IPS-20b (cell line): ENCODE measurements around the gene ARHGAP26.

Source experiments
- H3K27ac ChIP-seq: one replicate; pipeline ENCODE4 v1.5.1; 2013; ENCODE audit warnings: low read length
- H3K27me3 ChIP-seq: 2 replicates; pipeline ENCODE4 v1.6.1; 2013; ENCODE audit warnings: mild to moderate bottlenecking, low read length, inconsistent platforms; ENCODE audit not compliant: insufficient read depth
- H3K36me3 ChIP-seq: 2 replicates; pipeline ENCODE4 v1.6.1; 2013; ENCODE audit warnings: low read depth, mild to moderate bottlenecking, inconsistent platforms, low read length, moderate library complexity; ENCODE audit not compliant: insufficient read depth
- H3K4me1 ChIP-seq: 2 replicates; pipeline ENCODE4 v1.6.1; 2013; ENCODE audit warnings: mild to moderate bottlenecking, control low read depth, inconsistent platforms, low read length, moderate library complexity; ENCODE audit not compliant: insufficient read depth
- H3K4me3 ChIP-seq: 2 replicates; pipeline ENCODE4 v1.5.1; 2013; ENCODE audit warnings: mild to moderate bottlenecking, low read length, inconsistent platforms
- H3K9ac ChIP-seq: 2 replicates; pipeline ENCODE4 v1.6.1; 2013; ENCODE audit warnings: low read depth, mild to moderate bottlenecking, inconsistent platforms, low read length, moderate library complexity
- H3K9me3 ChIP-seq: 2 replicates; pipeline ENCODE4 v1.6.1; 2013; ENCODE audit warnings: mild to moderate bottlenecking, low read depth, low read length, inconsistent platforms; ENCODE audit not compliant: insufficient read depth

ARHGAP26 gene

DNA sequence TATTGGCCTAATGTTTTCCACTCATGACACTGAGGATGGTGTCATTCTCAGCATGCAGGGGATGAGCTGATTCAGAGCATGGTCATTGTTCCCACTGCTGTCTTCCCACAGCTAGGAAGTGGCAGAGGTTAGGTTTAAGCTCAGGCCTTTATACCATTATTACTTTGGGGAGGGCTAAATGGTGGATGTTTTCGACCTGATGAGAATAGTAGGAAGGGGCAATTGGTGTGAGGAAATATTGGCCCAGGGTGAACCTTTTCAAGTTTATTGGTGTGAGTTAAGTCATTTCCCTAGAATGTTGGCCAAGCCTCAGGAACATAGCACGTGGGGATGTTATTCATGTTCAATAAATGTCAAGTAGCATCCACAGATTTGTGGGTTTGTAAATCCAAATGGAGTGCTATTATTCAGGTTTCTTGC lies 59.6 kb downstream of the ARHGAP26 start:
- Histone ChIP-seq H3K9me3 (no peaks in the 10 kb centered on the region), H3K9ac (no peak overlapping the region), H3K4me1 (peaks cover 34% of the 10 kb centered on the region; the same call in 1 of the 2 replicates), H3K4me3 (no peak overlapping the region), H3K27me3 (no peaks in the 10 kb centered on the region), H3K27ac (no peak overlapping the region), H3K36me3 (no peaks in the 10 kb centered on the region)

GRCh38 chr5:142830241-142831008 lies 60.2 kb downstream of the ARHGAP26 start:
- H3K9me3 ChIP-seq: no peaks in the 10 kb centered on the region
- peaks cover 28% of the 10 kb centered on the region; the same call in 1 of the 2 replicates for H3K4me1 ChIP-seq
- H3K27ac ChIP-seq: no peak overlapping the region
- no peaks in the 10 kb centered on the region for H3K36me3 ChIP-seq
- H3K9ac ChIP-seq: no peak overlapping the region
- H3K4me3 ChIP-seq: no peak overlapping the region
- H3K27me3 ChIP-seq: no peaks in the 10 kb centered on the region

DNA sequence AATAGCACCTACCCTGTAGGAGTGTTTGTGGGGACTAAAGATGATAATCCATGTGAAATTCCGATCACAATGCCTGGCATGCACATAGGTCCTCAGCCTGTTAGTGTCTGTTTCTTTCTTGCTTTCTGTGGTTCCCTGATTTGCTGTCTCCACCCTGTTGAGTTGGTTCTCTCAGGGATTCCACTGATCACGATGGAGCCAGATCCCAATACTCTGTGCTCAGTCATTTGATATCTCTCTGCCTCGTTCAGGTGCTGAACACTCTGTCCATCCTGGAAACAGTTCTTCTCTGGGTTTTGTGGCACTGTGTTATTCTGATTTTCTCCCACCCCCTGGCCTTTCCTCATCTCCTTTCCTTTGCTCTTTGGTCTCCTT lies 60.8 kb downstream of the ARHGAP26 start:
- Histone ChIP-seq H3K9ac (no peak overlapping the region), H3K9me3 (no peaks in the 10 kb centered on the region), H3K36me3 (no peaks in the 10 kb centered on the region), H3K27me3 (no peaks in the 10 kb centered on the region), H3K4me1 (peaks cover 27% of the 10 kb centered on the region; the same call in 1 of the 2 replicates), H3K27ac (no peak overlapping the region), H3K4me3 (no peak overlapping the region)

DNA sequence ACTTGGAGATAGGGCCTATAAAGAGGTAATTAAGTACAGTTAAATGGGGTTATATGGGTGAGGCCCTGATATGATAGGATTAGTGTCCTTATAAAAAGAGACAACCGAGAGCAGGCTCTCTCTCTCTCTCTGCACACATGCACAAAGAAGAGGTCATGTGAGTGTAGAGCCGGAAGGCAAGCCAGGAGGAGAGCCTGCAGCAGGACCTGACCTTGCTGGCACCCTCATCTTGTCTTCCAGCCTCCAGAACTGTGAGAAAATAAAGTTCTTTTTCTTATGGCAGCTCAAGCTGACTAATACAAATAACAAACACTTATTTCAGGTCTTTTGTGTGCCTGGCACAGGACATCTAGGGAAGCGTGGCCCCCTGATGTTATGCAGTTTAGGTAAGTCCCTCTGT lies 62.1 kb downstream of the ARHGAP26 start:
- Histone ChIP-seq H3K27me3 (no peaks in the 10 kb centered on the region), H3K9ac (no peak overlapping the region), H3K9me3 (no peaks in the 10 kb centered on the region), H3K36me3 (no peaks in the 10 kb centered on the region), H3K4me1 (peaks cover 25% of the 10 kb centered on the region; the same call in 1 of the 2 replicates), H3K27ac (no peak overlapping the region), H3K4me3 (no peak overlapping the region)

- Histone ChIP-seq H3K4me1 (peaks cover 14% of the 10 kb centered on the region; the same call in 1 of the 2 replicates), H3K27me3 (no peaks in the 10 kb centered on the region), H3K4me3 (no peak overlapping the region), H3K36me3 (no peaks in the 10 kb centered on the region), H3K27ac (no peak overlapping the region), H3K9ac (no peak overlapping the region), H3K9me3 (no peaks in the 10 kb centered on the region)
Observed at GRCh38 chr5:142833517-142834449, 63.6 kb downstream of the ARHGAP26 start.

DNA sequence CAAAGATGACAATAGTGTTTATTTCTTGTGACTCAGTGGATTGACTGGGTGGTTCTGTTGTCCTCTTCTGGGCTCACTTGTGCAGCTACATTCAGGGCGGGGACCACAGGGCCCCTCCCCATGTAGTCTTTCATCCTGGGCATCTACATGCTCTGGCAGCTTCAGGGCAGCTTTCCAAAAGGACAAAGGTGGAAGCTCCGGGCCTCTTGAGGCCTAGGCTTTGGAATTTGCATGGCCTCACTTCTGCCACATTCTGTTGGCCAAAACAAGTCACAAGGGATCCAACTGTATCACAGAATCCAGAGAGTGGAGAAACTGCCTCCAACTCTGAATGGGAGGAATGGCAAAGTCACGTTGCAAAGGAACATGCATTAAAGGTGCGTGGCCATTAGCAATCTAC lies 64.3 kb downstream of the ARHGAP26 start:
- Histone ChIP-seq H3K9me3 (no peaks in the 10 kb centered on the region), H3K4me3 (no peak overlapping the region), H3K4me1 (peaks cover 14% of the 10 kb centered on the region; the same call in 1 of the 2 replicates), H3K27me3 (no peaks in the 10 kb centered on the region), H3K9ac (no peak overlapping the region), H3K27ac (no peak overlapping the region), H3K36me3 (no peaks in the 10 kb centered on the region)

DNA sequence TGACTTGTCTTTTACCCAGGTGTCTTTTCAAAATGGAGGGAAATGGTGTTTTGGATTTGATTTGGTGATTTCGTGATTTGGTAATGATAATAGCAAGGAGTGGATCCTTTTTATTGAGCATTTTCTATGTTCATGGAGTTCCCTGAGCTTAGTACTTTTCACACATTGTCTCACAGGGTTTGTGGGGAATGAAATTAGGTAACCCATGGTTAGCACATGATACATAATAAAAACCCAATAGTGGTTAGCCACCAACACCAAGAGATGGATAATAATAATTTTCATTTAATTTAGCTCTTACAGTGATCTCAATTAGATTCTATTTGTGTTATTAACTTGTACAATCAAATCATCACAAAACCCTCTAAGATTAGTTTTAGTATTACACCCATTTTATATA lies 65.4 kb downstream of the ARHGAP26 start:
- Histone ChIP-seq H3K4me1 (peaks cover 14% of the 10 kb centered on the region; the same call in 1 of the 2 replicates), H3K9ac (no peak overlapping the region), H3K9me3 (no peaks in the 10 kb centered on the region), H3K27ac (no peak overlapping the region), H3K36me3 (no peaks in the 10 kb centered on the region), H3K4me3 (no peak overlapping the region), H3K27me3 (no peaks in the 10 kb centered on the region)

GRCh38 chr5:142836048-142836447 lies 65.9 kb downstream of the ARHGAP26 start:
- peaks cover 14% of the 10 kb centered on the region; the same call in 1 of the 2 replicates for H3K4me1 ChIP-seq
- H3K9ac ChIP-seq: no peak overlapping the region
- no peak overlapping the region for H3K27ac ChIP-seq
- no peaks in the 10 kb centered on the region for H3K36me3 ChIP-seq
- no peaks in the 10 kb centered on the region for H3K9me3 ChIP-seq
- H3K27me3 ChIP-seq: no peaks in the 10 kb centered on the region
- no peak overlapping the region for H3K4me3 ChIP-seq

- Histone ChIP-seq H3K27me3 (no peaks in the 10 kb centered on the region), H3K9ac (no peak overlapping the region), H3K9me3 (no peaks in the 10 kb centered on the region), H3K36me3 (no peaks in the 10 kb centered on the region), H3K4me3 (no peak overlapping the region), H3K4me1 (peaks cover 4% of the 10 kb centered on the region; the same call in 1 of the 2 replicates), H3K27ac (no peak overlapping the region)
Observed at GRCh38 chr5:142837081-142837725, 67.0 kb downstream of the ARHGAP26 start.

- no peak overlapping the region for H3K9ac ChIP-seq
- H3K4me1 ChIP-seq: no peaks in the 10 kb centered on the region
- H3K27ac ChIP-seq: no peak overlapping the region
- no peak overlapping the region for H3K4me3 ChIP-seq
- H3K36me3 ChIP-seq: no peaks in the 10 kb centered on the region
- H3K9me3 ChIP-seq: no peaks in the 10 kb centered on the region
- no peaks in the 10 kb centered on the region for H3K27me3 ChIP-seq
Observed at GRCh38 chr5:142838845-142839244, 68.7 kb downstream of the ARHGAP26 start.

DNA sequence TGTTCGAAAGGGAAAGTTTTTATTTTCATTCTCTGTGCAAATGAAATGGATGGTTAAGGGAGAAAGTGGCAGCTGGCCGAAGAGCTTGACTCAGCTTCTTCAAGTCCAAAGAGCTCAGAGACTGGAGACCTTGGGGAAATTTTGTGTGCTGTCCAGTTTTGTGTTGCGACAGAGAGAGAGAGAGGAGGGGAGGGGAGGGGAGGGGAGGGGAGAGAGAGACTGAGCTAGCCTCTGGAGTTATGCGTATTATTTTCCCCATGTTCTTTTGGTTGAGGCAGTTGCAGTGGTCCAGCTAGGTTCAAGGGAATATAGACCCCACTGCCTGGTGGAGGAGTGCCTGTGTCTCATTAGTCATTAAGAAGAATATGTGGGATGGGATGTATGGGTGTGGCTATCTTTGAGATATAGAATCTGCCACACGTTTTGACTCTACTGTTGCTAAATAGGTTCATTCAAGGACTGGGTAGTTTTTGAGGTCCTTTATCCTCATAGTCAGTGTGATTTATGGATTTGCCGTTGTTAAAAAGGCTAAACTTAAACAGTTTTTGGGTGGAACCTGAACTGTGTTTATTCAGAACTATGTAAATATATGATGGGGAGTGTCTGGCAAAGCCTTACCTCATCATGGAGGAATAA lies 69.7 kb downstream of the ARHGAP26 start:
- Histone ChIP-seq H3K4me1 (no peaks in the 10 kb centered on the region), H3K9ac (no peak overlapping the region), H3K36me3 (no peaks in the 10 kb centered on the region), H3K9me3 (no peaks in the 10 kb centered on the region), H3K4me3 (no peak overlapping the region), H3K27me3 (no peaks in the 10 kb centered on the region), H3K27ac (no peak overlapping the region)
